Stimulated activated CD4-positive, alpha-beta T cell treated with anti-CD3 and anti-CD28 coated beads, Interleukin-12 subunit alpha, Interleukin-12 subunit beta, amount 100 ng/mL, for 48 hours (primary cell): ENCODE data around the gene CDK18.
"Not testable (repeated sequence)": the region's sequence is repeated elsewhere in the genome, so short reads cannot be mapped to it uniquely, and the experiment has no call there.

Experiments used
- DNase-seq, 3 donors: peaks; one replicate each; pipeline ENCODE4 v3.0.0-alpha.2; 2020; ENCODE audit warnings: low read depth in 2 of 3, low spot score in 1 of 3

CDK18 gene

GRCh38 chr1:205504311-205505075 is at the start of gene CDK18:
Gene CDK18, plus strand, starts transcription at chr1:205504669. Its CDS starts 18,499 bp downstream, at chr1:205523168.
- DNase-seq, result peak in 1 of 3 donors; percentile 31

- no peak for DNase-seq
These were observed 49.5 kb upstream of the CDK18 start for GRCh38 chr1:205454903-205455335.

- DNase-seq, result no peak
These were observed 48.7 kb upstream of the CDK18 start, which contains the start of gene BLACAT1 for GRCh38 chr1:205455581-205456382. Gene BLACAT1, minus strand, starts transcription at chr1:205456045.

GRCh38 chr1:205456383-205456867 is 48.0 kb upstream of the CDK18 start:
- DNase-seq, result no peak

GRCh38 chr1:205456868-205457745 is 47.4 kb upstream of the CDK18 start:
- no peak for DNase-seq

- no peak for DNase-seq
These were observed 45.5 kb upstream of the CDK18 start for GRCh38 chr1:205458777-205459566.

GRCh38 chr1:205465392-205465791 is 39.1 kb upstream of the CDK18 start:
- no peak for DNase-seq

- DNase-seq, result no peak
These were observed 37.8 kb upstream of the CDK18 start for GRCh38 chr1:205466595-205467220.

GRCh38 chr1:205470131-205470530 is 34.3 kb upstream of the CDK18 start:
- DNase-seq, result no peak

GRCh38 chr1:205472737-205473441 is 31.6 kb upstream of the CDK18 start:
- no peak for DNase-seq

GRCh38 chr1:205473475-205473874 is 31.0 kb upstream of the CDK18 start:
- DNase-seq, result no peak

GRCh38 chr1:205473966-205474365 is 30.5 kb upstream of the CDK18 start:
- DNase-seq, result no peak

GRCh38 chr1:205474571-205474970 is 29.9 kb upstream of the CDK18 start:
- no peak for DNase-seq

GRCh38 chr1:205475855-205476254 is 28.6 kb upstream of the CDK18 start:
- DNase-seq, result no peak

GRCh38 chr1:205476648-205477047 is 27.8 kb upstream of the CDK18 start:
- no peak for DNase-seq

- no peak for DNase-seq
These were observed 27.2 kb upstream of the CDK18 start for GRCh38 chr1:205477121-205477758.

GRCh38 chr1:205477759-205478247 is 26.7 kb upstream of the CDK18 start:
- DNase-seq, result no peak

GRCh38 chr1:205478985-205479384 is 25.5 kb upstream of the CDK18 start:
- DNase-seq, result not testable (repeated sequence)
